ENCODE data around the gene DSCAM.

The DSCAM gene

GRCh38 chr21:39961251-39961650, 885.7 kb downstream of the DSCAM start:
- DNase-seq (ENCODE audit: low read depth) = no peak
- no peak overlapping the region for H3K4me3 ChIP-seq (ENCODE audit: control insufficient read depth, low read depth, low read length)
- no peak for TF ChIP-seq CTCF (IDR thresholded peaks at IDR 0.05; ENCODE audit: control insufficient read depth, insufficient read depth, low read depth, low read length, missing control alignments)
